Measurements from ENCODE around the gene LEPR. TPM values are rescaled to one million over a fixed set of nuclear protein-coding genes. Genes with fewer than 3 reads are reported as not detected.
A peak's percentile ranks its signal among the peaks of the same experiment; 100 is the strongest.

Gene LEPR
- total RNA-seq, 1 experiment from 2014 or later = 5.3 TPM

DNA sequence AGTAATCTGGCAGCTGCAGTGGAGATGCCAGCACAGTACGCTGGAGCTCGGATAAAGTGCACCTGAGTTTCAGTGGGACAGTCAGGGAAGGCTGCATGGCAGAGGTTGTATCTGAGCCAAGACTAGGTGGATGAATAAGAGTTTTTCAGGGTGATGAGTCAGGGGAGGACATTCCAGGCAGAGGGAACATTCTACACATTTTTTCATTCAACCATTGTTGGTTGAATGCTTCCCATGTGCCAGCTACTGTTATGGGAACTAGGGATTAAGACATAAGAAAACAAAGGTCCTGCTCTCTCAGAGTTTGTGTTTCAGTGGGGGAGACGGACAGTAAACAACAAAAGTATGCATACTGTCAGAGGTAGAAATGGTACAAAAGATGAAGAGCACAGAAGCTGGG lies 5.2 kb downstream of the LEPR start:
- Mint-ChIP-seq H3K9me3 (no peaks in the 10 kb centered on the region), H3K27me3 (ENCODE audit: low read depth) (no peaks in the 10 kb centered on the region), H3K4me3 (no peak overlapping the region), H3K4me1 (peaks cover 34% of the 10 kb centered on the region), H3K27ac (peak overlapping the region; percentile 94), H3K36me3 (peaks cover 14% of the 10 kb centered on the region)
- peak; percentile 66 for ATAC-seq
- TF ChIP-seq ZNF138 (CRISPR knock-in tag; conservative IDR thresholded peaks at IDR 0.05) (no peak), ARID4B (CRISPR knock-in tag; IDR thresholded peaks at IDR 0.05; ENCODE audit: borderline replicate concordance) (no peak), ZBTB21 (CRISPR knock-in tag; IDR thresholded peaks at IDR 0.05; ENCODE audit: borderline replicate concordance) (no peak), IRF1 (CRISPR knock-in tag; IDR thresholded peaks at IDR 0.05) (no peak)
- DNase-seq (ENCODE audit: low spot score) = no peak
- ChIA-PET CTCF (interaction anchor here (0.6 to 2.2 kb wide), 4 partner anchors 9 to 262 kb away, joined by 4 to 8 read pairs (median 6); no protein-coding TSS in a partner anchor), POLR2A (interaction anchor here (1.0 kb wide), 1 partner anchor 171 kb away, joined by 4 read pairs; no protein-coding TSS in a partner anchor)

GRCh38 chr1:65429078-65429477 lies 8.6 kb downstream of the LEPR start:
- Mint-ChIP-seq H3K4me3 (no peak overlapping the region), H3K27me3 (ENCODE audit: low read depth) (no peaks in the 10 kb centered on the region), H3K9me3 (no peaks in the 10 kb centered on the region), H3K4me1 (peaks cover 51% of the 10 kb centered on the region), H3K27ac (peak overlapping the region; percentile 1; the same call in 1 of the 2 replicates), H3K36me3 (peaks cover 14% of the 10 kb centered on the region)
- peak; percentile 29; the same call in 1 of the 2 replicates for ATAC-seq
- DNase-seq (ENCODE audit: low spot score) = no peak
- ChIA-PET CTCF (interaction anchor here (0.6 to 3.9 kb wide), 4 partner anchors 9 to 258 kb away, joined by 3 to 76 read pairs (median 5); partner anchors contain the start of genes LEPR and LEPROT), POLR2A (no interaction called here)
- TF ChIP-seq KAT7 (CRISPR knock-in tag; IDR thresholded peaks at IDR 0.05; ENCODE audit: borderline replicate concordance) = no peak

DNA sequence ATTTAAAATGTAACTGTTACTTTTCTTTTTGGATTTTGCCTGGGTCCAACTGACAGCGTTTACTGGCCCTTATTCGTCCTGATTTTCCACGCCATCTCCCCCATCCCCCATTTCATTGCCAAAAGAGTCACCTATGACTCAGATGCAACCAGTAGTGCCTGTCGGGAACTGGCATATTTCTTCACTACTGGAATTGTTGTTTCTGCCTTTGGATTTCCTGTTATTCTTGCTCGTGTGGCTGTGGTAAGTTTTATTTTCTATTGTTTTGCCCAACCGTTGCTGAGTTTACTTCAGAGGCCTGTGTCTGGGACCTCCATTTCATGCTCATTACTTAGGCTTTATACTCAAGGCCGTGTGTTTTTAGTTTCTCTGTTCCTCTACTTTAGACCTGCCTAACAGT lies 9.3 kb downstream of the LEPR start:
- ChIA-PET POLR2A (no interaction called here), CTCF (interaction anchor here (0.9 to 3.9 kb wide), 2 partner anchors 25 to 29 kb away, joined by 3 to 76 read pairs; no protein-coding TSS in a partner anchor)
- DNase-seq (ENCODE audit: low spot score) (no peak), ATAC-seq (no peak)
- Mint-ChIP-seq H3K27me3 (ENCODE audit: low read depth) (no peaks in the 10 kb centered on the region), H3K4me1 (peaks cover 50% of the 10 kb centered on the region), H3K9me3 (no peaks in the 10 kb centered on the region), H3K4me3 (no peak overlapping the region), H3K36me3 (peaks cover 14% of the 10 kb centered on the region), H3K27ac (peak overlapping the region; percentile 15; the same call in 1 of the 2 replicates)
- TF ChIP-seq E2F1 (CRISPR knock-in tag; IDR thresholded peaks at IDR 0.05) (no peak), TP53 (CRISPR knock-in tag; IDR thresholded peaks at IDR 0.05) (no peak), FOXP1 (CRISPR knock-in tag; IDR thresholded peaks at IDR 0.05; ENCODE audit: borderline replicate concordance) (no peak), ATF3 (CRISPR knock-in tag; conservative IDR thresholded peaks at IDR 0.05) (no peak), STAT6 (CRISPR knock-in tag; conservative IDR thresholded peaks at IDR 0.05; ENCODE audit: low read depth) (no peak), ZNF219 (CRISPR knock-in tag; IDR thresholded peaks at IDR 0.05; ENCODE audit: borderline replicate concordance) (no peak), JUN (CRISPR knock-in tag; IDR thresholded peaks at IDR 0.05) (no peak), ZNF232 (CRISPR knock-in tag; IDR thresholded peaks at IDR 0.05) (no peak), NFE2L1 (CRISPR knock-in tag; IDR thresholded peaks at IDR 0.05) (no peak), ZNF423 (CRISPR knock-in tag; IDR thresholded peaks at IDR 0.05) (no peak), RELA (CRISPR knock-in tag; IDR thresholded peaks at IDR 0.05; ENCODE audit: borderline replicate concordance) (no peak), FOXP4 (CRISPR knock-in tag; IDR thresholded peaks at IDR 0.05) (no peak)
- TF ChIP-seq, protein P1, sequence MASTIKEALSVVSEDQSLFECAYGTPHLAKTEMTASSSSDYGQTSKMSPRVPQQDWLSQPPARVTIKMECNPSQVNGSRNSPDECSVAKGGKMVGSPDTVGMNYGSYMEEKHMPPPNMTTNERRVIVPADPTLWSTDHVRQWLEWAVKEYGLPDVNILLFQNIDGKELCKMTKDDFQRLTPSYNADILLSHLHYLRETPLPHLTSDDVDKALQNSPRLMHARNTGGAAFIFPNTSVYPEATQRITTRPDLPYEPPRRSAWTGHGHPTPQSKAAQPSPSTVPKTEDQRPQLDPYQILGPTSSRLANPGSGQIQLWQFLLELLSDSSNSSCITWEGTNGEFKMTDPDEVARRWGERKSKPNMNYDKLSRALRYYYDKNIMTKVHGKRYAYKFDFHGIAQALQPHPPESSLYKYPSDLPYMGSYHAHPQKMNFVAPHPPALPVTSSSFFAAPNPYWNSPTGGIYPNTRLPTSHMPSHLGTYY (CRISPR knock-in tag; IDR thresholded peaks at IDR 0.05) = no peak

All from WTC11 (cell line).